A673 (cell line): ENCODE measurements around the gene KIF2A.

Source experiments
- CTCF ChIP-seq: fragments of 300-800, 200-600 bp; sonication (generic); conservative IDR thresholded peaks from 2 replicates; pipeline ENCODE4 v1.5.1; 2017; ENCODE audit warnings: low read depth, mild to moderate bottlenecking, antibody characterized with exemption, low read length, moderate library complexity, mixed read lengths
- EZH2 ChIP-seq: fragments of 200-600 bp; sonication (generic); IDR thresholded peaks from 2 replicates; pipeline ENCODE4 v1.6.1; 2017; ENCODE audit warnings: borderline replicate concordance, low read depth, mild to moderate bottlenecking, mixed read lengths, antibody characterized with exemption, low read length; ENCODE audit not compliant: poor library complexity, severe bottlenecking

- no peak for TF ChIP-seq CTCF
- no peak for TF ChIP-seq EZH2
Measured at GRCh38 chr5:62369039-62369438, 63.0 kb downstream of the KIF2A start.
